Hepatocyte (in vitro differentiated cells): ENCODE measurements around the gene RAD50. TPM values are rescaled to one million over a fixed set of nuclear protein-coding genes. Genes with fewer than 3 reads are reported as not detected.

Experiments used
- DNase-seq: peaks from one replicate; pipeline ENCODE4 v3.0.0-alpha.2; 2016; ENCODE audit warnings: low spot score
- H2AFZ ChIP-seq: fragments of 200-600 bp; sonication (generic); 2 replicates; pipeline ENCODE4 v1.6.0; 2016; ENCODE audit warnings: antibody characterized with exemption, mild to moderate bottlenecking
- H3K27ac ChIP-seq: fragments of 200-600 bp; sonication (generic); 2 replicates; pipeline ENCODE4 v1.5.1; 2016; ENCODE audit warnings: mild to moderate bottlenecking
- H3K27me3 ChIP-seq: fragments of 200-600 bp; sonication (generic); 2 replicates; pipeline ENCODE4 v1.6.1; 2016
- H3K36me3 ChIP-seq: fragments of 200-600 bp; sonication (generic); replicated peaks from 2 replicates; pipeline ENCODE4 v1.5.1; 2016; ENCODE audit warnings: low read depth; ENCODE audit not compliant: insufficient read depth
- H3K4me1 ChIP-seq: fragments of 200-600 bp; sonication (generic); 2 replicates; pipeline ENCODE4 v1.5.1; 2016; ENCODE audit warnings: mild to moderate bottlenecking, moderate library complexity; ENCODE audit not compliant: insufficient read depth
- H3K4me2 ChIP-seq: fragments of 200-600 bp; sonication (generic); 2 replicates; pipeline ENCODE4 v1.6.0; 2016
- H3K4me3 ChIP-seq: fragments of 200-600 bp; sonication (generic); 2 replicates; pipeline ENCODE4 v1.5.1; 2016; ENCODE audit warnings: mild to moderate bottlenecking
- H3K79me2 ChIP-seq: fragments of 200-600 bp; sonication (generic); 2 replicates; pipeline ENCODE4 v1.6.0; 2017; ENCODE audit warnings: mild to moderate bottlenecking
- H3K9me2 ChIP-seq: fragments of 200-600 bp; sonication (generic); replicated peaks from 2 replicates; pipeline ENCODE4 v1.6.0; 2017; ENCODE audit warnings: mild to moderate bottlenecking; ENCODE audit not compliant: insufficient read depth
- H3K9me3 ChIP-seq: fragments of 200-600 bp; sonication (generic); 2 replicates; pipeline ENCODE4 v1.5.1; 2016; ENCODE audit warnings: low read depth, mild to moderate bottlenecking
- H4K20me1 ChIP-seq: fragments of 200-600 bp; sonication (generic); 2 replicates; pipeline ENCODE4 v1.6.0; 2016; ENCODE audit warnings: mild to moderate bottlenecking; ENCODE audit not compliant: insufficient read depth, poor library complexity, severe bottlenecking
- EZH2 ChIP-seq: fragments of 200-600 bp; sonication (generic); IDR thresholded peaks from 2 replicates; pipeline ENCODE4 v1.6.1; 2016; ENCODE audit warnings: antibody characterized with exemption, mild to moderate bottlenecking, borderline replicate concordance
- EZH2phosphoT487 ChIP-seq: fragments of 200-600 bp; sonication (generic); IDR thresholded peaks from one replicate; pipeline ENCODE4 v1.6.1; 2018; ENCODE audit warnings: antibody characterized with exemption, mild to moderate bottlenecking, low read depth, moderate library complexity; ENCODE audit not compliant: unreplicated experiment, severe bottlenecking
- WGBS: methylation state at CpG from one replicate; pipeline ENCODE4 v1.1.6; 2016; ENCODE audit warnings: low lambda C conversion rate; ENCODE audit errors: missing lambda C conversion rate; 5-methylcytosine and 5-hydroxymethylcytosine counted together
- polyA plus RNA-seq: library from polyadenylated mRNA; unstranded; fragments of >200 nt; fragmentation: Nextera tagmentation; extraction: Ambion mirVana; gene quantifications from 2 replicates; pipeline ENCODE4 v1.2.1, GENCODE V29; 2016
- total RNA-seq: library from RNA; depleted of rRNA; stranded (reverse); fragments of >200 nt; gene quantifications from 2 replicates; pipeline ENCODE4 v1.2.3, GENCODE V29; 2014
- TF ChIP-seq, protein P1 (sequence below): fragments of 200-600 bp; sonication (generic); IDR thresholded peaks from 2 replicates; pipeline ENCODE4 v1.5.1; 2016; ENCODE audit warnings: antibody characterized with exemption, mild to moderate bottlenecking; ENCODE audit not compliant: poor library complexity

The RAD50 gene
- total and polyA plus RNA-seq, 2 experiments from 2014 or later: 27.0 to 28.1 TPM

DNA sequence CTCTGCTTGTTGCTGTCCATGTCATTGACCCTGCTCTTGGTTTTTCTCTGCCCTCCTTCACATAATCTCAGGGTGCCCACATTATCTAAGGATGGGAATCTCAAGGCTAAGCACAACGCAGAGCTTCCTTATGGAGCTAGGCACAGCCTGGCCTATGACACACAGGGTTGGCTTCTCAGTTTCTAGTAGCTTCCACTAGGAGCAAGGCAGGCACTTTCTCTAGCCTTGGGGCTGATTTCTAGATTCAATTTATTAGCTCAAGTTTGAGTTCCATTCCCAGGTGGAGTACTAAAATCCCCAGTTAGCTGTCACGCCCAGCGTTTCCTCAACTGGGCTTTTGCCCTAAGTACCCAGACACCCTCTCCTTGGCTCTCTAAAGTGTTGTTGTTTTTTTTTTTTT lies 129.4 kb downstream of the RAD50 start:
- no peaks in the 10 kb centered on the region for H4K20me1 ChIP-seq
- H3K36me3 ChIP-seq: no peaks in the 10 kb centered on the region
- no peak overlapping the region for H3K4me3 ChIP-seq
- H3K79me2 ChIP-seq: no peaks in the 10 kb centered on the region
- 93% methylated on average over 3 of the region's 3 CpGs for WGBS
- no peak overlapping the region for H3K4me2 ChIP-seq
- no peaks in the 10 kb centered on the region for H3K4me1 ChIP-seq
- no peaks in the 10 kb centered on the region for H3K9me3 ChIP-seq
- DNase-seq: no peak
- no peaks in the 10 kb centered on the region for H3K27me3 ChIP-seq
- H2AFZ ChIP-seq: no peak overlapping the region
- no peak for TF ChIP-seq EZH2phosphoT487
- TF ChIP-seq, protein P1, sequence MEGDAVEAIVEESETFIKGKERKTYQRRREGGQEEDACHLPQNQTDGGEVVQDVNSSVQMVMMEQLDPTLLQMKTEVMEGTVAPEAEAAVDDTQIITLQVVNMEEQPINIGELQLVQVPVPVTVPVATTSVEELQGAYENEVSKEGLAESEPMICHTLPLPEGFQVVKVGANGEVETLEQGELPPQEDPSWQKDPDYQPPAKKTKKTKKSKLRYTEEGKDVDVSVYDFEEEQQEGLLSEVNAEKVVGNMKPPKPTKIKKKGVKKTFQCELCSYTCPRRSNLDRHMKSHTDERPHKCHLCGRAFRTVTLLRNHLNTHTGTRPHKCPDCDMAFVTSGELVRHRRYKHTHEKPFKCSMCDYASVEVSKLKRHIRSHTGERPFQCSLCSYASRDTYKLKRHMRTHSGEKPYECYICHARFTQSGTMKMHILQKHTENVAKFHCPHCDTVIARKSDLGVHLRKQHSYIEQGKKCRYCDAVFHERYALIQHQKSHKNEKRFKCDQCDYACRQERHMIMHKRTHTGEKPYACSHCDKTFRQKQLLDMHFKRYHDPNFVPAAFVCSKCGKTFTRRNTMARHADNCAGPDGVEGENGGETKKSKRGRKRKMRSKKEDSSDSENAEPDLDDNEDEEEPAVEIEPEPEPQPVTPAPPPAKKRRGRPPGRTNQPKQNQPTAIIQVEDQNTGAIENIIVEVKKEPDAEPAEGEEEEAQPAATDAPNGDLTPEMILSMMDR: no peak
- no peak for TF ChIP-seq EZH2
- no peaks in the 10 kb centered on the region for H3K9me2 ChIP-seq
- no peak overlapping the region for H3K27ac ChIP-seq

DNA sequence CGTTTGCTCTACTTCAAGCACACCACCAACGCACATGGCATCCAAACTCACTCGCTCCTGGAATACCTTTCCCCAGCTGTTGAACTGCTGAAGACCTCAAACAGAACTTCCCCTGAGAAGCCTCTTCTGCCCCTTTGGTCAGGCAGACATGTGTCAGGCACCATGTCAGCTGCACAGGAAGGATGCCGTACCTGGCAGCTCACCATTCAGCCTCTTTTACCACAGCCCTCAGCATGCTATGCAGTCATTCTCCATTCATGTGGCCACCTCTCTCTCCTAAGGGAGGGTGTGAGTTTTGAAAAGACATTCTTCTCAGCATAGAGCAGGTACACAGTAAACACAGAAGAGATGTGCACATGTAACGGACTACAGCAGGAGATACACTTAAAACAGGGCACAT lies 131.2 kb downstream of the RAD50 start:
- Histone ChIP-seq H3K4me1 (no peaks in the 10 kb centered on the region), H3K9me2 (no peaks in the 10 kb centered on the region), H3K9me3 (no peaks in the 10 kb centered on the region), H2AFZ (no peak overlapping the region), H3K36me3 (no peaks in the 10 kb centered on the region), H4K20me1 (no peaks in the 10 kb centered on the region), H3K27me3 (no peaks in the 10 kb centered on the region), H3K4me3 (no peak overlapping the region), H3K79me2 (no peaks in the 10 kb centered on the region), H3K27ac (no peak overlapping the region), H3K4me2 (no peak overlapping the region)
- DNase-seq: no peak
- WGBS: 93% methylated on average over 5 of the region's 5 CpGs
- TF ChIP-seq, protein P1: no peak
- TF ChIP-seq EZH2phosphoT487: no peak
- no peak for TF ChIP-seq EZH2

- no peak overlapping the region for H2AFZ ChIP-seq
- H3K27ac ChIP-seq: no peak overlapping the region
- H4K20me1 ChIP-seq: no peaks in the 10 kb centered on the region
- no peaks in the 10 kb centered on the region for H3K79me2 ChIP-seq
- WGBS: 70% methylated on average over 7 of the region's 7 CpGs
- no peaks in the 10 kb centered on the region for H3K27me3 ChIP-seq
- H3K9me2 ChIP-seq: no peaks in the 10 kb centered on the region
- H3K36me3 ChIP-seq: no peaks in the 10 kb centered on the region
- H3K4me3 ChIP-seq: no peak overlapping the region
- no peak overlapping the region for H3K4me2 ChIP-seq
- DNase-seq: no peak
- H3K4me1 ChIP-seq: no peaks in the 10 kb centered on the region
- TF ChIP-seq, protein P1: no peak
- TF ChIP-seq EZH2phosphoT487 (no peak), EZH2 (no peak)
- H3K9me3 ChIP-seq: no peaks in the 10 kb centered on the region
Observed at GRCh38 chr5:132688536-132689339, 132.0 kb downstream of the RAD50 start.
